ENCODE results near the gene PLXNB1. TPM values are rescaled to one million over a fixed set of nuclear protein-coding genes. Genes with fewer than 3 reads are reported as not detected.

The PLXNB1 gene
- total RNA-seq, 1 experiment from 2014 or later, result 24.6 TPM

DNA sequence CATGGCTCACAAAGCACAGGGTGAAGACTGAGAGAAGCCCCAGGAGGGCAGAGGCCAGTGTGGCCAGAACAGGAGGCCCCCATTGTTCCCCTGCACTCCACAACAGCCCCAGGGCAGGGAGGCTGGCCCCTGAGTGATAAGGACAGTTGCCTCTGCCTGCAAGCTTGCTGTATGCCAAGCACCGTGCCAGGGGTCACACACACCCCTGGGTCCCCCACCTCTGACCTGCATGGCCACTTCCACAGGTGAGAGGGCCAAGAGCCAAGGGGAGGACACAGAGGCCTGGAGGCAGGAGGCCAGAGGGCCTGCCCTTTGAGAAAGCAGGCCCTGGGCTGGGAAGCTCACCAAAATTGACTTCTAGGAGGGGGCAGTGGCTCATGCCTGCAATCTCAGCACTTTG lies 40.4 kb upstream of the PLXNB1 start:
- CTCF ChIA-PET, result no interaction called here
- BruUV-seq (replicated peaks), result no TSS peak
- H3K27me3 ChIP-seq (replicated peaks; ENCODE audit: insufficient read depth, low read depth, low read length, poor library complexity), result no peaks in the 10 kb centered on the region
- no peaks in the 10 kb centered on the region for H3K9me3 ChIP-seq (ENCODE audit: low read depth, low read length, poor library complexity, severe bottlenecking)
- intact Hi-C loops (cut with micrococcal nuclease; ENCODE audit: unreplicated experiment), result loop anchor here (10.0 kb wide), 1 partner anchor 75 kb away; no protein-coding TSS in a partner anchor
- H3K4me1 ChIP-seq (ENCODE audit: insufficient read depth, low read length, poor library complexity, severe bottlenecking), result peaks cover 19% of the 10 kb centered on the region
- TF ChIP-seq, protein P1, sequence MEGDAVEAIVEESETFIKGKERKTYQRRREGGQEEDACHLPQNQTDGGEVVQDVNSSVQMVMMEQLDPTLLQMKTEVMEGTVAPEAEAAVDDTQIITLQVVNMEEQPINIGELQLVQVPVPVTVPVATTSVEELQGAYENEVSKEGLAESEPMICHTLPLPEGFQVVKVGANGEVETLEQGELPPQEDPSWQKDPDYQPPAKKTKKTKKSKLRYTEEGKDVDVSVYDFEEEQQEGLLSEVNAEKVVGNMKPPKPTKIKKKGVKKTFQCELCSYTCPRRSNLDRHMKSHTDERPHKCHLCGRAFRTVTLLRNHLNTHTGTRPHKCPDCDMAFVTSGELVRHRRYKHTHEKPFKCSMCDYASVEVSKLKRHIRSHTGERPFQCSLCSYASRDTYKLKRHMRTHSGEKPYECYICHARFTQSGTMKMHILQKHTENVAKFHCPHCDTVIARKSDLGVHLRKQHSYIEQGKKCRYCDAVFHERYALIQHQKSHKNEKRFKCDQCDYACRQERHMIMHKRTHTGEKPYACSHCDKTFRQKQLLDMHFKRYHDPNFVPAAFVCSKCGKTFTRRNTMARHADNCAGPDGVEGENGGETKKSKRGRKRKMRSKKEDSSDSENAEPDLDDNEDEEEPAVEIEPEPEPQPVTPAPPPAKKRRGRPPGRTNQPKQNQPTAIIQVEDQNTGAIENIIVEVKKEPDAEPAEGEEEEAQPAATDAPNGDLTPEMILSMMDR (conservative IDR thresholded peaks at IDR 0.05; ENCODE audit: low read depth, low read length), result no peak
- TF ChIP-seq EZH2 (IDR thresholded peaks at IDR 0.05; ENCODE audit: borderline replicate concordance, low read depth, low read length, poor library complexity, severe bottlenecking), result no peak
- H3K27ac ChIP-seq (ENCODE audit: low read depth, low read length, poor library complexity, severe bottlenecking), result no peak overlapping the region
- POLR2A ChIA-PET (ENCODE audit: low non-redundant PET), result no interaction called here
- H3K36me3 ChIP-seq (ENCODE audit: insufficient read depth, low read length, poor library complexity, severe bottlenecking), result peaks cover 4% of the 10 kb centered on the region
- H3K4me3 ChIP-seq (ENCODE audit: low read depth, low read length, poor library complexity, severe bottlenecking), result no peak overlapping the region
- DNase-seq (ENCODE audit: low spot score), result no peak

DNA sequence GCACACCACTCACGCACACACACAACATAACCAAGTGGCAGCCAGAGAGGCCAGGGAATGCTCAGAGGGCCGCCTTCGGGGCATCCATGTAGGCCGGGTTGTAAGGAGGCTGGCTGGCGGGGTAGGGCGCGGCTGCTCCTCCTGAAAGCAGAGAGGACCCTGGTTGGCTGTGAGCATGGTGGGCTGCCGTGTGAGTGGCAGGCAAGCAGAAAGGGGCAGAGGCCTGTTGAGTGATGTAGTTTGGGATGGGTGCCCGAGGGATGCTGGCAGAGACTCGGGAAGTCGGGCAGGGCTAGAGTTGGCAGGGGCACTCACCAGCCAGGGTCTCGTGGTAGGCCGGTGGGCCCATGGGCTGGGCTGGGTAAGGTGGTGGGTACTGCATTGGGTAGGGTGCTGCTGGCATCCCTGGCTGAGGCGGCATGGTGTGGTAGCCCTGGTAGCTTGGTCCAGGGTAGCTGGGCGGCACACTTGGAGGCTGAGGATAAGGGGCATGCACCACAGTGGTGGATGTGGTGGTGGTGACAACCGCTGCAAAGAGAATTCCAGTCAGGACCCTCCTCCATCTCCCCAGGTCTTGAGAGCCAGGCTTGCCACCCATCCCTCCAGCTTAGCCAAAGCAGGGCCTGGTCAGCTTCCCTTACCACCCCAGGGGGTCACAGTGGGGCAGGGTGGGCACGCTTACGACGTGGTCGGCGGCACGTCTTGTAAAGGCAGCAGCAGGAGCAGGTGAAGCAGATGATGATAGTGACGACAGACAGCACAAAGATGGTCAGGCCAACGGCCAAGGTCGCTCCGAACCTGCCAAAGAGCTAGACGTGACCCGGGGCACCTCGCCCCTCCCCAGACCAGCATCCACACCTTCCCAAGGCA lies 39.4 kb upstream of the PLXNB1 start:
- TF ChIP-seq, protein P1 (conservative IDR thresholded peaks at IDR 0.05; ENCODE audit: low read depth, low read length), result no peak
- no peak for TF ChIP-seq EZH2 (IDR thresholded peaks at IDR 0.05; ENCODE audit: borderline replicate concordance, low read depth, low read length, poor library complexity, severe bottlenecking)
- BruUV-seq (replicated peaks), result no TSS peak
- Histone ChIP-seq H3K9me3 (ENCODE audit: low read depth, low read length, poor library complexity, severe bottlenecking) (no peaks in the 10 kb centered on the region), H3K4me3 (ENCODE audit: low read depth, low read length, poor library complexity, severe bottlenecking) (no peak overlapping the region), H3K27ac (ENCODE audit: low read depth, low read length, poor library complexity, severe bottlenecking) (no peak overlapping the region), H3K36me3 (ENCODE audit: insufficient read depth, low read length, poor library complexity, severe bottlenecking) (peaks cover 4% of the 10 kb centered on the region), H3K4me1 (ENCODE audit: insufficient read depth, low read length, poor library complexity, severe bottlenecking) (peaks cover 19% of the 10 kb centered on the region), H3K27me3 (replicated peaks; ENCODE audit: insufficient read depth, low read depth, low read length, poor library complexity) (no peaks in the 10 kb centered on the region)
- intact Hi-C loops (cut with micrococcal nuclease; ENCODE audit: unreplicated experiment), result no loop called here
- POLR2A ChIA-PET (ENCODE audit: low non-redundant PET), result no interaction called here
- CTCF ChIA-PET, result no interaction called here
- no peak for DNase-seq (ENCODE audit: low spot score)

DNA sequence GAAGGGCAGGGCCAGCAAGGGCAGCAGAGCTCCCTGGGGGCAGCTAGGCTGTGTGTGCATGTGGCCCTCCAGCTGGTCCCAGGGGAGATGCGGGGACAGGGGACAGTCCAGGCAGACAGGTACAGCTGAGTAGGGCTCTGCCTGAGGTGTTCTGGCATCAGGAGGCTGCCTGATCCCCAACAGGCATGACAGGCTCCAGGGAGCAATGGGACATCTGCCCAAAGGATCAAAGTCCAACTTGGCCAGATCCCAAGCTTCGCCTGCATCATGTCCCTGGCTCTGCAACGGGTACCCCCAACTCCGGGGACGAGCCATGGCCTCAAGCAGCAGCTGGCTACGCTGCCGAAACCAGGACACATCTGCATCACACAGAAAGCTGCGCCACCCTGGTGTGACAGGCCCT lies 38.4 kb upstream of the PLXNB1 start:
- H3K36me3 ChIP-seq (ENCODE audit: insufficient read depth, low read length, poor library complexity, severe bottlenecking), result peaks cover 4% of the 10 kb centered on the region
- BruUV-seq (replicated peaks), result no TSS peak
- H3K9me3 ChIP-seq (ENCODE audit: low read depth, low read length, poor library complexity, severe bottlenecking), result no peaks in the 10 kb centered on the region
- no peak for TF ChIP-seq EZH2 (IDR thresholded peaks at IDR 0.05; ENCODE audit: borderline replicate concordance, low read depth, low read length, poor library complexity, severe bottlenecking)
- TF ChIP-seq, protein P1 (conservative IDR thresholded peaks at IDR 0.05; ENCODE audit: low read depth, low read length), result no peak
- H3K27ac ChIP-seq (ENCODE audit: low read depth, low read length, poor library complexity, severe bottlenecking), result no peak overlapping the region
- CTCF ChIA-PET, result no interaction called here
- H3K4me3 ChIP-seq (ENCODE audit: low read depth, low read length, poor library complexity, severe bottlenecking), result no peak overlapping the region
- no peaks in the 10 kb centered on the region for H3K27me3 ChIP-seq (replicated peaks; ENCODE audit: insufficient read depth, low read depth, low read length, poor library complexity)
- no peak for DNase-seq (ENCODE audit: low spot score)
- H3K4me1 ChIP-seq (ENCODE audit: insufficient read depth, low read length, poor library complexity, severe bottlenecking), result peaks cover 15% of the 10 kb centered on the region
- POLR2A ChIA-PET (ENCODE audit: low non-redundant PET), result no interaction called here
- intact Hi-C loops (cut with micrococcal nuclease; ENCODE audit: unreplicated experiment), result no loop called here
